Colonic mucosa (tissue), 4 donors: ENCODE data around the gene UNK. TPM values are rescaled to one million over a fixed set of nuclear protein-coding genes. Genes with fewer than 3 reads are reported as not detected.
A peak's percentile ranks its signal among the peaks of the same experiment; 100 is the strongest.

Source experiments
- DNase-seq: peaks from one replicate; pipeline ENCODE4 v3.0.0-alpha.2; 2020
- H3K27ac ChIP-seq: fragments of 200-600 bp; one replicate; pipeline ENCODE4 v1.8.0; 2021
- H3K27me3 ChIP-seq: fragments of 200-600 bp; one replicate; pipeline ENCODE4 v1.8.0; 2021
- H3K36me3 ChIP-seq: fragments of 200-600 bp; one replicate; pipeline ENCODE4 v1.8.0; 2021
- H3K4me1 ChIP-seq: fragments of 200-600 bp; one replicate; pipeline ENCODE4 v1.8.0; 2021; ENCODE audit warnings: mild to moderate bottlenecking
- H3K4me3 ChIP-seq: fragments of 200-600 bp; one replicate; pipeline ENCODE4 v1.8.0; 2021
- H3K9ac ChIP-seq, 2 donors: one replicate each; pipeline ENCODE4 v1.7.0; 2013; ENCODE audit warnings: control low read depth in 2 of 2, low read depth in 2 of 2, low read length in 2 of 2
- H3K9me3 ChIP-seq: fragments of 200-600 bp; one replicate; pipeline ENCODE4 v1.8.0; 2021
- intact Hi-C: fragments of 100-400 bp; cut with DNase I; formaldehyde crosslinking; loops from one replicate; pipeline ENCODE4 v1.14.1; 2022
- total RNA-seq, 2 donors: library from RNA; stranded (reverse); fragmentation: NEBNext Ultra II Directional in 1 of 2; extraction: Animal tissue kit (Norgen Biotek cat#: 25700) in 1 of 2; gene quantifications; one replicate each; pipeline ENCODE4 v1.2.1, GENCODE V29; 2021
- TF ChIP-seq, protein P1 (sequence below): fragments of 200-600 bp; IDR thresholded peaks from one replicate; pipeline ENCODE4 v1.8.0; 2022; ENCODE audit warnings: antibody characterized with exemption, mild to moderate bottlenecking
- donor health status: healthy.
- donor health status: DM: no; HTN: no; CAD: no.
- donor health status: DM: no; HTN: no; CAD: no.

UNK gene
- total RNA-seq, 2 donors from 2014 or later: 18.4 to 26.0 TPM

GRCh38 chr17:75765981-75766380, 18.6 kb upstream of the UNK start:
- H3K27ac ChIP-seq: no peak overlapping the region
- DNase-seq: no peak
- no peaks in the 10 kb centered on the region for H3K27me3 ChIP-seq
- no peak overlapping the region for H3K4me3 ChIP-seq
- no peaks in the 10 kb centered on the region for H3K9me3 ChIP-seq
- H3K4me1 ChIP-seq: peaks cover 12% of the 10 kb centered on the region
- H3K36me3 ChIP-seq: no peaks in the 10 kb centered on the region
- intact Hi-C loops: no loop called here
- TF ChIP-seq, protein P1, sequence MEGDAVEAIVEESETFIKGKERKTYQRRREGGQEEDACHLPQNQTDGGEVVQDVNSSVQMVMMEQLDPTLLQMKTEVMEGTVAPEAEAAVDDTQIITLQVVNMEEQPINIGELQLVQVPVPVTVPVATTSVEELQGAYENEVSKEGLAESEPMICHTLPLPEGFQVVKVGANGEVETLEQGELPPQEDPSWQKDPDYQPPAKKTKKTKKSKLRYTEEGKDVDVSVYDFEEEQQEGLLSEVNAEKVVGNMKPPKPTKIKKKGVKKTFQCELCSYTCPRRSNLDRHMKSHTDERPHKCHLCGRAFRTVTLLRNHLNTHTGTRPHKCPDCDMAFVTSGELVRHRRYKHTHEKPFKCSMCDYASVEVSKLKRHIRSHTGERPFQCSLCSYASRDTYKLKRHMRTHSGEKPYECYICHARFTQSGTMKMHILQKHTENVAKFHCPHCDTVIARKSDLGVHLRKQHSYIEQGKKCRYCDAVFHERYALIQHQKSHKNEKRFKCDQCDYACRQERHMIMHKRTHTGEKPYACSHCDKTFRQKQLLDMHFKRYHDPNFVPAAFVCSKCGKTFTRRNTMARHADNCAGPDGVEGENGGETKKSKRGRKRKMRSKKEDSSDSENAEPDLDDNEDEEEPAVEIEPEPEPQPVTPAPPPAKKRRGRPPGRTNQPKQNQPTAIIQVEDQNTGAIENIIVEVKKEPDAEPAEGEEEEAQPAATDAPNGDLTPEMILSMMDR: no peak
- no peak overlapping the region for H3K9ac ChIP-seq

DNA sequence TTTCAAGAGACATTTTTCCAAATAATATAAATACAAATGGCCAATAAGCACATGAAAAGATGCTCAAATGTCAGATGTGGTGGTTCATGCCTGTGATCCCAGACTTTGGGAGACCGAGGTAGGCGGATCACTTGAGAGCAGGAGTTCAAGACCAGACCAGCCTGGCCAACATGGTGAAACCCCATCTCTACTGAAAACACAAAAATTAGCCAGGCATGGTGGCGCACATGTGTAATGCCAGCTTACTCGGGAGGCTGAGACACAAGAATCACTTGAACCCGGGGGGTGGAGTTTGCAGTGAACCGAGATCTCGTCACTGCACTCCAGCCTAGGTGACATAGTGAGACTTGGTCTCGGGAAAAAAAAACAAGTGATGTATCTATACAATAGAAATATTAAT, 16.7 kb upstream of the UNK start:
- no peak overlapping the region for H3K27ac ChIP-seq
- H3K36me3 ChIP-seq: no peaks in the 10 kb centered on the region
- DNase-seq: no peak
- no peak overlapping the region for H3K4me3 ChIP-seq
- intact Hi-C loops: no loop called here
- H3K9me3 ChIP-seq: no peaks in the 10 kb centered on the region
- TF ChIP-seq, protein P1: no peak
- peaks cover 23% of the 10 kb centered on the region for H3K4me1 ChIP-seq
- no peaks in the 10 kb centered on the region for H3K27me3 ChIP-seq
- no peak overlapping the region for H3K9ac ChIP-seq

- TF ChIP-seq, protein P1: no peak
- H3K4me1 ChIP-seq: peaks cover 14% of the 10 kb centered on the region
- peak overlapping the region; percentile 8 for H3K27ac ChIP-seq
- no peaks in the 10 kb centered on the region for H3K36me3 ChIP-seq
- intact Hi-C loops: no loop called here
- DNase-seq: peak; percentile 64
- no peaks in the 10 kb centered on the region for H3K27me3 ChIP-seq
- no peaks in the 10 kb centered on the region for H3K9me3 ChIP-seq
- no peak overlapping the region for H3K4me3 ChIP-seq
- no peak overlapping the region for H3K9ac ChIP-seq
Measured at GRCh38 chr17:75769536-75769935, 15.1 kb upstream of the UNK start.

DNA sequence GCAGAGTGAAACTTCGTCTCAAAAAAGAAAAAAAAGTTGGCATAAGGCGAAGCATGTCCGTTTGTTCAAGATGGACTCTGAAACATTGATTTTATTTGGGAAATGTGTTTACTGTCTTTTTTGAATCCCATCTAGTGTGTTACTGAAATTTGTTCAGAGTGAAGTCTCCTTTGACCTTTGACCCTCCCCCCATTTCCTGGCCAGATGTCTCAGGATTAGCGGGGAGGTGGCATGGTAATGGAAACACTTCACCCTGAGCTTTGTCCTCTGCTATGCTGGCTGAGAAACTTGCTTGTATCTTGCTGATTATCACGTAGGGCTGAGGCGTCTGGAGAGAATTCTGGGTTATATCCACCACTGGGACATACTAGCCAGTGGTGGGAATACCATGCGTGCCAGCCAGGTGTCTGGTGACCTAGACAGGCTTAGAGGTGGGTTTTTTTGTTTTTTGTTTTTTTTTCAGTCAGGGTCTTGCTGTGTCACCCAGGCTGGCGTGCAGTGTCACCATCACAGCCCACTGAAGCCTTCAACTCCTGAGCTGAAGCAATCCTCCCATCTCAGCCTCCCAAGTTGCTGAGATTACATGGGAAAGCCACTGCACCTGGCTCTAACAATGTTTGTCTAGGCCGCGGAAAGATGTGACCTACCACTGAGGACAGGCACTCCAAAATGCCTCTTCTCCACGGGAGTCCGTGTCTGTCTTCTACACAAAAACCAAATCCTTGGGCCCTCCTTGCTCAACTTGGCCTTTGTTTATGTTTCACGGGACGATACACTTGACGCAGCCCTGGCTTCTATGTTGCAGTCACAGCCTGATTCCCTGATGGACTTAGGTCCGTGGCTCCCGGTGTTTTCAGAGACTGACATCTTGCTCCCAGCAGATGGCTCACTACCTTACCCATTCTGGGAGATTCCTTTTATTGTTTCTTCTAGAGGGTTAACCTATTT, 13.0 kb upstream of the UNK start:
- intact Hi-C loops: no loop called here
- DNase-seq: no peak
- Histone ChIP-seq H3K9me3 (no peaks in the 10 kb centered on the region), H3K4me3 (no peak overlapping the region), H3K36me3 (no peaks in the 10 kb centered on the region), H3K27ac (no peak overlapping the region), H3K9ac (no peak overlapping the region), H3K4me1 (peaks cover 14% of the 10 kb centered on the region), H3K27me3 (no peaks in the 10 kb centered on the region)
- TF ChIP-seq, protein P1: no peak

DNA sequence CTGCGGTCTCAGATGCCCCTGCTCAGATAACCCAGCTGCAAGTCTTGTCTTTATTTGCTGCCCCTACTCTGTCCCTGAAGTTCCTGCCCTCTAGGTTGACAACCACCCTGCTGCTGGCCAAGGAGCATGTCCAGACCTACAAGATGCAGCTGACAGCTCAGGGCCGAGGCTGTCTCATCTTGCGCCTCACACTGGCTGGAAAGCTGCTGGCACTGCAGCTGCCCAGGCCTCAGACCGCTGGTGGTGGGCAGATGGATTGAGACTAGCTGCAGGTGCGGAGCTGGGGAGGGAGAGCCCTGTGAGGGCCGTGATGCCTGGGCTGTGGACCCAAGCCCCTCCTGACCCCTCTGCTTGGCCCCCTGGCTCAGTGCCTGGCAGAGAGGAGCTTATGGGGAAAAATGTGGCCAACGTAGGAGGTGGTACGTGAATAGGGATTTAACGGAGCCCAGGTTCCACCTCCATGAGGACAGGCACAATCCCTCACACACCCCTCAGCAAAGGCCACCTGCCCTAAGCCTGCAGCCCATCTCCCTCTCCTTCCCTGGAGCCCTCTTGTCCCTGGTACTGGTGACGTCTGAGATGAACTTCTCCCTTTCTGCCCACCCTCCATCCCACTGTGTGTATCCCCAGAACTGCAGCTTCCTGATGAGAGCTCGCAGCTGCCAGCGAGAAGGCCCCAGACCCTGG, 11.3 kb upstream of the UNK start:
- DNase-seq: no peak

More for the DNA sequence above, 11.3 kb upstream of the UNK start:
- H3K27ac ChIP-seq: no peak overlapping the region
- TF ChIP-seq, protein P1: no peak
- intact Hi-C loops: no loop called here
- H3K9me3 ChIP-seq: no peaks in the 10 kb centered on the region
- peaks cover 14% of the 10 kb centered on the region for H3K4me1 ChIP-seq
- peak overlapping the region in 1 of 2 donors; percentile 1 for H3K9ac ChIP-seq
- no peaks in the 10 kb centered on the region for H3K36me3 ChIP-seq
- no peaks in the 10 kb centered on the region for H3K27me3 ChIP-seq
- H3K4me3 ChIP-seq: no peak overlapping the region
